GM12865 (cell line): ENCODE data around the gene LRRC8C.
"Not testable (repeated sequence)": the region's sequence is repeated elsewhere in the genome, so short reads cannot be mapped to it uniquely, and the experiment has no call there.

Experiments
- DNase-seq: peaks from one replicate; pipeline ENCODE4 v3.0.0; 2010; ENCODE audit warnings: low read depth
- H3K4me3 ChIP-seq: 2 replicates; pipeline ENCODE4 v1.5.1; 2011; ENCODE audit warnings: mild to moderate bottlenecking, low read depth, low read length, control low read depth
- CTCF ChIP-seq: IDR thresholded peaks from 2 replicates; pipeline ENCODE4 v1.5.1; 2011; ENCODE audit warnings: low read length, control low read depth, low read depth, inconsistent platforms; ENCODE audit not compliant: insufficient read depth; ENCODE audit errors: missing control alignments

The LRRC8C gene

DNA sequence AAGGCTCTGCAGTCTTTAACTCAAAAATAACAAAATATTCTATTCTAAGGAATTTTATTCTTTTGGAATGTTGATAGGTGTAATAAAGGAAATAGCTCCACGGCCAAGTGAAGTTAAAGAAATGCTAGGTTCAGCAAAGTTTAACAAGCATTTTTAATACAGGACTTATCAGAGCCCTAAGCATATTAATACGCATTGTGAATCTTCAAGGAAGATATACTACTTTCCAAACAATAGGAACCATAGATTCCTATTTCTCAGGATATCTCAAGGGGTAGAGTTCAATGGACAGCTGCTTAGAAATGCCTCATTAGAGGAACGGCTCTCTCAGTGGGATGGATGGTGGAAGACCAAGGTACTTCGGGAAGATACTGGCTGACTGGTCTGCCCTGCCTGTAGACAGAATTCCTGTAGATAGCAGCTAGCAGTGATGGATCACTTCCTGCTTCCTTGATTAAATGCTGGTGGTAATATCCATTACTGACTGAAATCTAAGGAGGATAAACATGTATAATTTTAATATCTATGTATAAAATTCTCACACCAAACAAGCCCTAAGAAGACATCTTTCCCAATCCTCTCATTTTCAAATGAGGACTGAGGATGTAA is 8.1 kb upstream of the LRRC8C start:
- DNase-seq = no peak
- no peak for TF ChIP-seq CTCF
- H3K4me3 ChIP-seq = no peak overlapping the region

DNA sequence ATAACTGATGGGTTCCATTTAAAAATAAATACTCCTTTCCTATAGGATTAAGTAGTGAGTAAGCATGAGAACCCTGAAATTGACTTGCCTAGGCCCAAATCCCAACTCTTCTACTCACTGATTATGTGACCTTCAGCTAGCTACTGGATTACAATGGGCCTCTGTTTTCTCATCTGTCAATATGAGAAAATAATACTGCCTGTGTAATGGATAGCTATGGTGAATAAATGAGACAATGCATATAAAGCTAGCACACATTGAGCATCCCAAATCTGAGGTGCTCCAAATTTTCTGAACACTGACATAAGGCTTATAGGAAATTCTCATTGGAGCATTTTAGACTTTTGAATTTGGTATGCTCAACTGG is 5.3 kb upstream of the LRRC8C start:
- TF ChIP-seq CTCF = no peak
- no peak overlapping the region for H3K4me3 ChIP-seq
- DNase-seq = no peak

DNA sequence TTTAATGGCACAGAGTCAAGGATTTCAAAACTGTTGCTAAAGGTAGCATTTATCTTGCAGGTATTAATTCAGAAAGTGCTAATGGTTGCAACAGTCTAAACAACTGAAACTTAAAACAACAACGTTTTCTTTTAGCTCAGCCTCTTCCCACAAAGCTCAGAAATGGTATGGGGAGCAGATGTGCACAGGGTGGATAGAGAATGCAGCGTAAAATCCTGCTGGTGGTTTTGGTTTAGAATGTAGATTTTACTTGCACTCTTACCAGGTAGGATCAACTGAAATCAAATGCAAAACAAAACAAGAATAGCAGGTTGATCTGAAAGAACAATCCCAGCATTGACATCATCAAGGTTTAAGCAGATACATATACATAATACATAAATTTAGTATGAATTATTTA is 3.8 kb upstream of the LRRC8C start:
- no peak for TF ChIP-seq CTCF
- no peak overlapping the region for H3K4me3 ChIP-seq
- peak; percentile 60 for DNase-seq

- not testable (repeated sequence) for DNase-seq, H3K4me3 ChIP-seq
Observed at GRCh38 chr1:89629600-89629999, 3.3 kb upstream of the LRRC8C start.

DNA sequence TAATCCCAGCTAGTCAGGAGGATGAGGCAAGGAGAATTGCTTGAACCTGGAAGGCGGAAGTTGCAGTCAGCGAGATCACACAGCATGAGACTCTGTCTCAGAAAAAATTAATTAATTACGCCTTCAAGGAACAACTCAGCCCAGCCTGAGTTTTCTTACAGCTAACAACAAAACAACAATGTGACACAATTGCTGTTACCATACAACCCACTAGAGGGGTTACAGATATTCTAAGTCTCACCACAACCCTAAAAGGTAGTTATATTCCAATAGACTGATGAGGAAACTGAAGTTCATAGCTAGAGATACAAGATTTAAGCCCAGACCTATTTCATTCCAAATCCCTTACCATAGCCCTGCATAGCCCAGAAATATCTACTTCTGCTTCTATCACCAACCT is 2.9 kb upstream of the LRRC8C start:
- no peak for DNase-seq
- no peak for TF ChIP-seq CTCF
- H3K4me3 ChIP-seq = no peak overlapping the region

DNA sequence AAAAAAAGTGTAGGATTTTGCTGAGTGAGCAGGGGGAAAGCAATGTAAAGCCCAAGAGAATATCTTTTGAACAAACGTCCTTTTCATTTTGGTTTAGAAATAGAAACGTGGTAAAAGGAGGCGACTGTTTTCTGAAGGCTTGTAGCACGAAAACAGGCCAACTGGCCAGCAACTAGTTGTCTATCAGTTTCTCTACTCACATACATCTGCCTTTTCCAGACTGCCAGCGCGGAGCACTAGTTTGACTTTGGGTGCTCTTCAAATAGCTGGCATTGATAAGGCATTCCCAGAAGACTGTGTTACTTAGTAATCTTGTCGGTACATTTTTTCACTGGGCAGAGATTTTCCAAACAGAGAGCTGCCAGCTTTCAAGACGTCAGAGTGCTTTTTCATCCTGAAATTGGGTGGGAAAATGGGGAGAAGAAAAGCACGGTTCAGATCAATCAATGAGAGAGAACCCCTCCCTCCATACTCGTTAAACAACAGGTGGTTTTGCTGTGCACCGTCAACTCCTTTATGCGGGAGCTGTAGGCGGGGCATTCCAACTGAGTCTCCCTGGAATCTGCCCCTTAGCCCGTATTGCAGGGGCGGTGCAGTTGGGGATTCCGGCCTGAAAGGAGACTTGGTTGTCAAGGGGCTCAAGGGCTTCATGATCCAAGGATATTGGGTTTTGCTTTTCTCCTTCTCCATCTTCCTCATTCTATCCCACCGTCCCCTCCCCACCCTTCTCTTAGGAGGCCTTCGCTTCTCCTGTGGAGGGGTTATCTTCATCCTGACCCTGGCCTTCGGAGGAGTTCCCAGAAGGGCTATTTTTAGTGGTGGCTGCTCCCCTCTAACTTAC is 884 bp upstream of the LRRC8C start:
- no peak for DNase-seq
- H3K4me3 ChIP-seq = peak overlapping the region; percentile 96
- no peak for TF ChIP-seq CTCF

DNA sequence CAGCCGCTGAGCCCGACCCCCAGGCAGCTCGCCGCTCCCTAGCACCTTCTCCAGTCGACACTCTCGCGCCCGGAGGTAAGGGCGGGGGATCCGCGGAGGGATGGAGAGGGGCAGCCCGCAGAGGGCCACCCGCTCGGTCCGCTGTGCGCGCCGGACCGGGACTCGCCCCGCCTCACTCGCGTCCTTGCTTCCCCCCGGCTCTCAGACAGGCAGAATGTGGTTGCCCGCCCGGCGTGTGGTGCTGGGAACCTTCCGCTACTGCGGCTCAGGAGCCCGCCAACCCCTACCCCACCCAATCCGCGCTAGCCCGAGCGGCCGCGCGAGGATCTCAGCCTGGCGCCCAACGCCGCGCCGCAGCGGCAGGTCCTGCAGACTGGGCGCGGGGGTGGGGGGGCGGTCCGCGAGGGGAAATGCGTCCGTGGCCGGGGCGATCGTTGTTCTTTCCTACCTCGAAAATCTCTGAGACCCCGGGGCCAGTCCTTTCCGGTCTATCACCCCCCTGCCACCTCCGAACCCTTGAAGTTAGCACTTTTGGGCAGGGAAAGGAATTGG is 404 bp downstream of the LRRC8C start:
- peak; percentile 80 for DNase-seq
- peak overlapping the region; percentile 96 for H3K4me3 ChIP-seq
- no peak for TF ChIP-seq CTCF
